Loucy (cell line): ENCODE results near the gene ITGA8.

ENCODE experiments used
- H2AFZ ChIP-seq: fragments of 200-600 bp; sonication (generic); 2 replicates; pipeline ENCODE4 v1.6.0; 2016; ENCODE audit warnings: antibody characterized with exemption, mild to moderate bottlenecking, low read length, moderate library complexity
- H3F3A ChIP-seq: fragments of 200-600 bp; 2 replicates; pipeline ENCODE4 v1.6.0; 2016; ENCODE audit warnings: antibody characterized with exemption, low read depth, mild to moderate bottlenecking
- H3K27me3 ChIP-seq: fragments of 200-600 bp; sonication (generic); 2 replicates; pipeline ENCODE4 v1.6.1; 2014; ENCODE audit warnings: low read length, mild to moderate bottlenecking; ENCODE audit not compliant: insufficient read depth, poor library complexity, severe bottlenecking
- H3K36me3 ChIP-seq: fragments of 200-600 bp; sonication (generic); 2 replicates; pipeline ENCODE4 v1.6.1; 2016; ENCODE audit warnings: low read length; ENCODE audit not compliant: insufficient read depth
- H3K4me1 ChIP-seq: fragments of 200-600 bp; sonication (generic); 2 replicates; pipeline ENCODE4 v1.5.1; 2014; ENCODE audit warnings: low read length, mild to moderate bottlenecking; ENCODE audit not compliant: insufficient read depth, poor library complexity, severe bottlenecking
- H3K4me2 ChIP-seq: fragments of 200-600 bp; sonication (generic); 2 replicates; pipeline ENCODE4 v1.6.0; 2014; ENCODE audit warnings: antibody characterized with exemption, low read length, low read depth, mild to moderate bottlenecking; ENCODE audit not compliant: poor library complexity, severe bottlenecking
- H3K4me3 ChIP-seq: fragments of 200-600 bp; sonication (generic); 2 replicates; pipeline ENCODE4 v1.5.1; 2014; ENCODE audit warnings: low read length, mild to moderate bottlenecking, mixed read lengths; ENCODE audit not compliant: poor library complexity, severe bottlenecking
- H3K79me2 ChIP-seq: fragments of 200-600 bp; sonication (generic); 2 replicates; pipeline ENCODE4 v1.6.1; 2014; ENCODE audit warnings: low read length; ENCODE audit not compliant: insufficient read depth
- H3K9ac ChIP-seq: fragments of 200-600 bp; sonication (generic); 2 replicates; pipeline ENCODE4 v1.6.0; 2014; ENCODE audit warnings: mild to moderate bottlenecking, low read depth, low read length, moderate library complexity; ENCODE audit not compliant: poor library complexity, severe bottlenecking
- H3K9me2 ChIP-seq: fragments of 200-600 bp; sonication (generic); replicated peaks from 2 replicates; pipeline ENCODE4 v1.6.1; 2016; ENCODE audit warnings: low read depth, low read length, mixed read lengths
- H3K9me3 ChIP-seq: fragments of 200-600 bp; sonication (generic); 2 replicates; pipeline ENCODE4 v1.6.1; 2014; ENCODE audit warnings: mild to moderate bottlenecking, antibody characterized with exemption, low read length, low read depth; ENCODE audit not compliant: insufficient read depth
- H4K20me1 ChIP-seq: fragments of 200-600 bp; sonication (generic); 2 replicates; pipeline ENCODE4 v1.6.0; 2014; ENCODE audit warnings: antibody characterized with exemption, low read length, mild to moderate bottlenecking; ENCODE audit not compliant: insufficient read depth, poor library complexity, severe bottlenecking
- EZH2phosphoT487 ChIP-seq: fragments of 200-600 bp; IDR thresholded peaks from 2 replicates; pipeline ENCODE4 v1.6.1; 2018; ENCODE audit warnings: antibody characterized with exemption, mild to moderate bottlenecking, moderate library complexity, borderline replicate concordance
- TF ChIP-seq, protein P1 (sequence below): fragments of 200-600 bp; sonication (generic); conservative IDR thresholded peaks from 2 replicates; pipeline ENCODE4 v1.5.1; 2014; ENCODE audit warnings: mild to moderate bottlenecking, antibody characterized with exemption, low read length

ITGA8 gene

DNA sequence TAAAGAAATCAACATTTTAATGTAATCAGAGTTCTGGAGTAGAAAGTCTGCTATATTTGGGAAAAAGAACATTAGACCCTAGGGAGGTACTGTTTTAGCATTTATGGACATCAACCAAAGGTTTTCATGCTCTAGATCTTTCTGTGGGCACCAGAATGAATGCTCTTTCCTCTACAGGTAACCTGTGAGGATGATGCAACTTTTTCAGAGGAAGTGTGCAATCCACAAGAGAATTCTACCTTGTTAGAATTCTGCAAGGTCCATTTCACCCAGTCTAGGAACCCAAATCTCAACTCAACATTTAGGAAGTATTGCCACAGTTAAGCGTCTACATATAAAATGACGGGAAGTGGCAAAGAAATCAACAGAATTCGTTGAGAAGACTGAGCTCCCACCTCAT, 208.8 kb downstream of the ITGA8 start:
- TF ChIP-seq EZH2phosphoT487 = no peak
- TF ChIP-seq, protein P1, sequence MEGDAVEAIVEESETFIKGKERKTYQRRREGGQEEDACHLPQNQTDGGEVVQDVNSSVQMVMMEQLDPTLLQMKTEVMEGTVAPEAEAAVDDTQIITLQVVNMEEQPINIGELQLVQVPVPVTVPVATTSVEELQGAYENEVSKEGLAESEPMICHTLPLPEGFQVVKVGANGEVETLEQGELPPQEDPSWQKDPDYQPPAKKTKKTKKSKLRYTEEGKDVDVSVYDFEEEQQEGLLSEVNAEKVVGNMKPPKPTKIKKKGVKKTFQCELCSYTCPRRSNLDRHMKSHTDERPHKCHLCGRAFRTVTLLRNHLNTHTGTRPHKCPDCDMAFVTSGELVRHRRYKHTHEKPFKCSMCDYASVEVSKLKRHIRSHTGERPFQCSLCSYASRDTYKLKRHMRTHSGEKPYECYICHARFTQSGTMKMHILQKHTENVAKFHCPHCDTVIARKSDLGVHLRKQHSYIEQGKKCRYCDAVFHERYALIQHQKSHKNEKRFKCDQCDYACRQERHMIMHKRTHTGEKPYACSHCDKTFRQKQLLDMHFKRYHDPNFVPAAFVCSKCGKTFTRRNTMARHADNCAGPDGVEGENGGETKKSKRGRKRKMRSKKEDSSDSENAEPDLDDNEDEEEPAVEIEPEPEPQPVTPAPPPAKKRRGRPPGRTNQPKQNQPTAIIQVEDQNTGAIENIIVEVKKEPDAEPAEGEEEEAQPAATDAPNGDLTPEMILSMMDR = no peak
- no peaks in the 10 kb centered on the region for H3K9me3 ChIP-seq
- no peak overlapping the region for H2AFZ ChIP-seq
- H3K79me2 ChIP-seq = no peaks in the 10 kb centered on the region
- H3K9me2 ChIP-seq = no peaks in the 10 kb centered on the region
- no peak overlapping the region for H3K4me2 ChIP-seq
- H3K9ac ChIP-seq = no peak overlapping the region
- no peaks in the 10 kb centered on the region for H3K4me1 ChIP-seq
- no peaks in the 10 kb centered on the region for H3K36me3 ChIP-seq
- no peak overlapping the region for H3K4me3 ChIP-seq
- no peaks in the 10 kb centered on the region for H3K27me3 ChIP-seq
- no peaks in the 10 kb centered on the region for H4K20me1 ChIP-seq
- no peaks in the 10 kb centered on the region for H3F3A ChIP-seq

DNA sequence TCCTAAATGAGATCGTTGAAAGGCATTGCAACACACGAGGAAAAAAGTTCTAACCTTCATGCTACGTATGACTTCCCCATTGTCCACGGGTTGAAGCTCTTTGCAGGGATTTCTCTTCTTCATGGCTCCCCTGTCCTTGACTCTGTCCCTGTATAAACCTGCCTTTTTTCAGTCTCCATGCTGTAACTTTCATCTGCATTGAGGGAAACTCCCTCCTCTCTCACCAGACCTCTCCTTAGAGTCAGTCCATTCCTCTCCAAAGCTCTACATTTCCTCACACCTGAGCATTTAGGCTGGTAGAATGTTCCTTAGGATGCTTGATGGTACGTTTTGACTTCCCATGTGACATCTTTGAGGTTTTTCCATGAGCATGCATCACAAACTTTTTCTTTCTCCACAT, 214.4 kb downstream of the ITGA8 start:
- Histone ChIP-seq H4K20me1 (no peaks in the 10 kb centered on the region), H3K79me2 (no peaks in the 10 kb centered on the region), H3K4me3 (no peak overlapping the region), H3K36me3 (no peaks in the 10 kb centered on the region), H3K27me3 (no peaks in the 10 kb centered on the region), H3K9ac (no peak overlapping the region), H3K9me3 (no peaks in the 10 kb centered on the region), H3K4me2 (no peak overlapping the region), H3K4me1 (no peaks in the 10 kb centered on the region), H3K9me2 (no peaks in the 10 kb centered on the region), H3F3A (no peaks in the 10 kb centered on the region), H2AFZ (no peak overlapping the region)
- TF ChIP-seq, protein P1 = no peak
- no peak for TF ChIP-seq EZH2phosphoT487

DNA sequence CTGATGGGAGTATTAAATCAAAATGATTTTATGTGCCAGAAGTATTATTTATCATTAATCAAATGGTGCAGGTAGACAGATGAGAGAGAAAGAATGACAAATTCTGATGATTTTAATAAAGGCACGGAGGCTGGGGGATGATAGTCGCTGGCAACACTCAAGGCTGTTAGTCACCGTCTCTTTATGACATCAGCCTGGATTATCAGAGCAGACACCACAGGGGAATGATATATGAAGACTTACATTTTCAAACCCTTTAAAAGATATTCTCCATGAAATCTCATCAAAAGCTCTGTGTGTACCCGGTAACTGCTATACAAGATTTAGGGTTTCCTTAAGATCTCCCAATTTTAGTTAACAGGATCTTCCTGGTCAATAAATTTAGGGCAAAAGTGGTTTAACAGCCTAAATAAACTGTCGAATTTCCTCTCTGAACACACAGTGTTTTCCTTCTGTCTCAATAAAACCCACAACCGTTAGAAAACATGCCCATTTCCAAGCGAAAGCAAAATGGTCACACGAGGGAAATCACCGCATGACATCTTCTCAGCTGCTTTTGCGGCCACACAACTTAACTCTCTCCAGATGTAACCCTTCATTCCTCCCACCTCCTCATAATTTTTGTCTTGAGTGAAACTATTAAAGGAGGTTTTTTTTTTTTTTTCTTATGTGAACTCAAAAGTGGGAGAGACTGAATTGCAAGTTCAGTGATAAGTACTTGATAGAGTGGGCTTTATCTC, 215.5 kb downstream of the ITGA8 start:
- H3K27me3 ChIP-seq = no peaks in the 10 kb centered on the region
- H3K9me3 ChIP-seq = no peaks in the 10 kb centered on the region
- H2AFZ ChIP-seq = 0 out of 2 replicates have a peak overlapping the region, but pooled peaks have one; percentile 54
- H3K36me3 ChIP-seq = no peaks in the 10 kb centered on the region
- H3K4me2 ChIP-seq = no peak overlapping the region
- no peak for TF ChIP-seq EZH2phosphoT487
- H3K9ac ChIP-seq = no peak overlapping the region
- no peaks in the 10 kb centered on the region for H3K9me2 ChIP-seq
- no peaks in the 10 kb centered on the region for H3F3A ChIP-seq
- H3K4me1 ChIP-seq = no peaks in the 10 kb centered on the region
- no peaks in the 10 kb centered on the region for H4K20me1 ChIP-seq
- H3K79me2 ChIP-seq = no peaks in the 10 kb centered on the region
- H3K4me3 ChIP-seq = no peak overlapping the region
